ENCODE data around the gene MPIG6B.

Gene MPIG6B

GRCh38 chr6:31687860-31688693, 35.1 kb upstream of the MPIG6B start:
- Histone ChIP-seq H3K4me2 (no peak overlapping the region), H3K9ac (no peak overlapping the region), H3K36me3 (peaks cover 97% of the 10 kb centered on the region), H3K9me3 (no peaks in the 10 kb centered on the region), H3K4me1 (0 out of 2 replicates have a peak, but pooled peaks cover 3% of the 10 kb centered on the region), H3K4me3 (no peak overlapping the region), H3K27ac (no peak overlapping the region), H4K20me1 (no peaks in the 10 kb centered on the region), H3K27me3 (no peaks in the 10 kb centered on the region)
- TF ChIP-seq Cebpa-rat (IDR thresholded peaks at IDR 0.05), result no peak

GRCh38 chr6:31689249-31690110, 33.7 kb upstream of the MPIG6B start:
- Histone ChIP-seq H3K27ac (no peak overlapping the region), H3K4me1 (0 out of 2 replicates have a peak, but pooled peaks cover 3% of the 10 kb centered on the region), H3K9ac (no peak overlapping the region), H3K9me3 (no peaks in the 10 kb centered on the region), H3K27me3 (no peaks in the 10 kb centered on the region), H3K36me3 (peaks cover 97% of the 10 kb centered on the region), H3K4me2 (no peak overlapping the region), H4K20me1 (no peaks in the 10 kb centered on the region), H3K4me3 (no peak overlapping the region)
- TF ChIP-seq Cebpa-rat (IDR thresholded peaks at IDR 0.05), result no peak

- no peaks in the 10 kb centered on the region for H3K27me3 ChIP-seq
- H3K9ac ChIP-seq, result no peak overlapping the region
- no peak overlapping the region for H3K27ac ChIP-seq
- no peak overlapping the region for H3K4me3 ChIP-seq
- no peak overlapping the region for H3K4me2 ChIP-seq
- H3K4me1 ChIP-seq, result 0 out of 2 replicates have a peak, but pooled peaks cover 3% of the 10 kb centered on the region
- H3K36me3 ChIP-seq, result peaks cover 99% of the 10 kb centered on the region
- H4K20me1 ChIP-seq, result no peaks in the 10 kb centered on the region
- H3K9me3 ChIP-seq, result no peaks in the 10 kb centered on the region
- TF ChIP-seq Cebpa-rat (IDR thresholded peaks at IDR 0.05), result no peak
Measured at GRCh38 chr6:31690231-31691077, 32.7 kb upstream of the MPIG6B start.

GRCh38 chr6:31691078-31691463, 32.1 kb upstream of the MPIG6B start:
- H3K9ac ChIP-seq, result no peak overlapping the region
- no peak overlapping the region for H3K4me3 ChIP-seq
- H3K27ac ChIP-seq, result no peak overlapping the region
- 0 out of 2 replicates have a peak, but pooled peaks cover 3% of the 10 kb centered on the region for H3K4me1 ChIP-seq
- TF ChIP-seq Cebpa-rat (IDR thresholded peaks at IDR 0.05), result no peak
- H3K27me3 ChIP-seq, result no peaks in the 10 kb centered on the region
- H4K20me1 ChIP-seq, result no peaks in the 10 kb centered on the region
- no peak overlapping the region for H3K4me2 ChIP-seq
- H3K36me3 ChIP-seq, result peaks cover 99% of the 10 kb centered on the region
- H3K9me3 ChIP-seq, result no peaks in the 10 kb centered on the region

- TF ChIP-seq Cebpa-rat (IDR thresholded peaks at IDR 0.05), result no peak
- H3K9me3 ChIP-seq, result no peaks in the 10 kb centered on the region
- peaks cover 99% of the 10 kb centered on the region for H3K36me3 ChIP-seq
Measured at GRCh38 chr6:31691564-31692108, 31.5 kb upstream of the MPIG6B start.

GRCh38 chr6:31692353-31692752, 30.8 kb upstream of the MPIG6B start:
- Histone ChIP-seq H3K9ac (no peak overlapping the region), H3K4me1 (0 out of 2 replicates have a peak, but pooled peaks cover 3% of the 10 kb centered on the region), H3K4me3 (no peak overlapping the region), H3K36me3 (peaks cover 99% of the 10 kb centered on the region), H3K27me3 (no peaks in the 10 kb centered on the region), H4K20me1 (peaks cover 5% of the 10 kb centered on the region; the same call in 1 of the 2 replicates), H3K27ac (no peak overlapping the region), H3K9me3 (no peaks in the 10 kb centered on the region), H3K4me2 (no peak overlapping the region)
- no peak for TF ChIP-seq Cebpa-rat (IDR thresholded peaks at IDR 0.05)

More at GRCh38 chr6:31691564-31692108, 31.5 kb upstream of the MPIG6B start:
- H3K4me2 ChIP-seq, result no peak overlapping the region
- H3K4me3 ChIP-seq, result no peak overlapping the region
- 0 out of 2 replicates have a peak, but pooled peaks cover 3% of the 10 kb centered on the region for H3K4me1 ChIP-seq
- H4K20me1 ChIP-seq, result no peaks in the 10 kb centered on the region
- H3K9ac ChIP-seq, result no peak overlapping the region
- H3K27ac ChIP-seq, result no peak overlapping the region
- no peaks in the 10 kb centered on the region for H3K27me3 ChIP-seq

GRCh38 chr6:31692886-31693285, 30.3 kb upstream of the MPIG6B start:
- Histone ChIP-seq H3K9me3 (no peaks in the 10 kb centered on the region), H3K27me3 (no peaks in the 10 kb centered on the region), H4K20me1 (peaks cover 5% of the 10 kb centered on the region; the same call in 1 of the 2 replicates), H3K4me2 (no peak overlapping the region), H3K36me3 (peaks cover 99% of the 10 kb centered on the region), H3K4me1 (peaks cover 6% of the 10 kb centered on the region; the same call in 1 of the 2 replicates), H3K9ac (no peak overlapping the region), H3K27ac (no peak overlapping the region), H3K4me3 (no peak overlapping the region)
- no peak for TF ChIP-seq Cebpa-rat (IDR thresholded peaks at IDR 0.05)

- TF ChIP-seq Cebpa-rat (IDR thresholded peaks at IDR 0.05), result no peak
- H3K36me3 ChIP-seq, result peaks cover 94% of the 10 kb centered on the region
- no peak overlapping the region for H3K4me2 ChIP-seq
- H4K20me1 ChIP-seq, result peaks cover 5% of the 10 kb centered on the region; the same call in 1 of the 2 replicates
- no peaks in the 10 kb centered on the region for H3K9me3 ChIP-seq
- H3K9ac ChIP-seq, result no peak overlapping the region
- H3K4me3 ChIP-seq, result no peak overlapping the region
- peaks cover 7% of the 10 kb centered on the region; the same call in 1 of the 2 replicates for H3K4me1 ChIP-seq
- no peaks in the 10 kb centered on the region for H3K27me3 ChIP-seq
- no peak overlapping the region for H3K27ac ChIP-seq
Measured at GRCh38 chr6:31693535-31693934, 29.6 kb upstream of the MPIG6B start.

- Histone ChIP-seq H4K20me1 (peaks cover 14% of the 10 kb centered on the region), H3K27me3 (no peaks in the 10 kb centered on the region), H3K27ac (no peak overlapping the region), H3K9me3 (no peaks in the 10 kb centered on the region), H3K4me1 (peaks cover 23% of the 10 kb centered on the region), H3K4me2 (no peak overlapping the region), H3K4me3 (no peak overlapping the region), H3K9ac (no peak overlapping the region), H3K36me3 (peaks cover 83% of the 10 kb centered on the region)
- no peak for TF ChIP-seq Cebpa-rat (IDR thresholded peaks at IDR 0.05)
Measured at GRCh38 chr6:31697555-31697954, 25.6 kb upstream of the MPIG6B start.
